HG03378 (cell line): Measurements from ENCODE around the gene N4BP2L2.

ENCODE experiments used
- ATAC-seq: cut with Tn5 transposase; IDR thresholded peaks from one replicate; pipeline ENCODE4 v1.9.1; 2021; ENCODE audit warnings: mild to moderate bottlenecking, moderate library complexity; ENCODE audit not compliant: unreplicated experiment

N4BP2L2 gene

DNA sequence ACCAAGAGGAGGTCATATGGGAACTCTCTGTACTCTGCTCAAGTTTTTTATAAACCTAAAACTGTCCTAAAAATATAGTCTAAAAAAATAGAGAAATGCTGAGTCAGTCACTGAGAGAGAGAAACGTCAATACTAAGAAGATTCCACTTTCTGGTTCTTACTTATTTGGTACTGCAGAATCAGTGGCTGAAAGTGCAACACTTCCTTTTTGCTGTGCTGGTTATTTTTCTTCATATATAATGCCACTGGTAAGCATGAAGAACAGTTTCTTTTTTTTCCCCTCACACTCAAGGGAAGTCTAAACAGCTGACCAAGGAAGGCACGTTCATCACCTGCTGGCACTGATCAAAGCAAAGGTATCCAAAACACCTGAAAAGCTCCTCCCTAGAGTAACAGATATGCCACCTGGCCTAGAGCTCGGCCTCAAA lies 66.4 kb downstream of the N4BP2L2 start:
- ATAC-seq, result peak; percentile 76

DNA sequence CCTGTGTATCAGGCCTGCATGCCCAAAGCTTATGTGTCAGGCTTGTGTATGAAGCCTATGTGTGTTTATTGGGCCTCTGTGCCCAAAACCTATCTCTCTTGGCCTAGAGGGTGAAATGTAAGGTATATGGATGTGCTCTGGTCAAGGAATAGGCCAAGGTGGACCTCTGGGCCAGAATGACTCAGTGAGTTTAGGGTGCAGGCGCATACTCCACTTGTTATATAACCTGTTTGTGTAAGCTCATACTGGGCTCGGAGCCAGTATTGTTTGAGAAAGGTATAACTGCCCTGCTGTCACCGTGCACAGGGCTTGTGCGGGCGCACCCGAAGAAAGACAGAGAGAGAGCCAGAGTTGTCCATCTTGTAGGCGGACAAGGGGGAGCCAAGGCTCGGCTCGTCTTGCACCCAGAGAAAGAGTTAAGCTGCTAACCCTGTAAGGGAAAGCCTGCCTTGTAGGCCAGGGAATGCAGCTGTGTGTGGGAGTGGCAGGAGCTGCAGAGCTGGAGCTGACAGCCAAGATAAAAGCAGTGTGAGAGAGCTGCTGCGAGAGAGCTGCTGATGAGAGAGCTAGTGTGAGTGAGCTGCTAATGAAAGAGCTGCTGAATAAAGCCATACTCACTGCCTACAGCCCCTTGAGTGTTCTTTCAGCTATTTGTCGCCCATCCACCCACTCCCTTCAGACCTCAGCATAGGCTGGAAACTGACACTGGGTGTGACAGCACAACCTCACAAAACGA lies 67.2 kb downstream of the N4BP2L2 start:
- ATAC-seq, result no peak

DNA sequence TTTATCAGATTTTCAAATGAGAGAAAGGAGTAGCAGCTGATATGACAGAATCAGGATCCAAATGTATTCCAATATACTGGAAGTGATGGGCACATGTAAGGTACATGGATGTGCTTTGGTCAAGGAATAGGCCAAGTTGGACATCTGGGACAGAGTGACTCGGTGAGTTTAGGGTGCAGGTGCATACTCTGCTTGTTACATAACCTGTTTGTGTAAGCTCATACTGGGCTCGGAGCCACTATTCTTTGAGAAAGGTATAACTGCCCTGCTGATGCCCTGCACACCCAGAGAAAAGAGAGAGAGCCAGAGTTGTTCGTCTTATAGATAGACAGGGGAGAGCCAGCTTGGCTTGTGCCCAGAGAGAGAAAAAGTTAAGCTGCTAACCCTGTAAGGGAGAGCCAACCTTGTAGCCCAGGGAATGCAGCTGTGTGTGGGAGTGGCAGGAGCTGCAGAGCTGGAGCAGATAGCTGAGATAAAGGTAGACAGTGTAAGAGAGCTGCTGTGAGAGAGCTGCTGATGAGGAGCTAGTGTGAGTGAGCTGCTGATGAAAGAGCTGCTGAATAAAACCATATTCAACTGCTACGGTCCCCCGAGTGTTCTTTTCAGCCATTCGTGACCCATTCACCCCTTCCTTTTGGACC lies 70.0 kb downstream of the N4BP2L2 start:
- no peak for ATAC-seq

DNA sequence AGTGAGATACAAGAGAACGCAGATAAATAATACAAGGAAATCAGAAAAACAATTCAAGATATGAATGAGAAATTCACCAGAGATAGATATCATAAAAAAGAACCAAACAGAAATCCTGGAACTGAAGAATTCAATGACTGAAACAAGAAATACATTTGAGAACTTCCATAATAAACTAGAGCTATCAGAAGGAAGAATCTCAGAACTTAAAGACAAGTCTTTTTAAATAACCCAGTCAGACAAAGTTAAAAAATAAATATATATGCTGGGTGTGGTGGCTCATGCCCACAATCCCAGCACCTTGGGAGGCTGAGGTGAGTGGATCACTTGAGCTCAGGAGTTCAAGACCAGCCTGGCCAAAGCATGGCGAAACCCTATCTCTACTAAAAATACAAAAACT lies 82.0 kb downstream of the N4BP2L2 start:
- ATAC-seq, result no peak

DNA sequence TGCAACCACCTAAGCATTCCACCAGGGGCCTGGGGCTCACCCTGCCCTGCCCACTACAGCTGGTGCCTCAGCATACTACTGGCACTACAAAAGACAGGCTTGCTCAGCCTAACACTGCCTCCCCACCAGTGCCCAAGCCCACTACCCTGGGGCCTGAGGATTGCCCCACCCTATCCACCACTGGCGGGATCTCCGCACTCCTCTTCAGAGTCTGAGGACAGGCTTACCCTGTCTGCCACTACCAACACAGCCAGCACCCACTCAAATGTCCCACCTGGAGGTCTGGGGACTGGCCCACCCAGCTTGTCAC lies 83.0 kb downstream of the N4BP2L2 start:
- ATAC-seq, result no peak

DNA sequence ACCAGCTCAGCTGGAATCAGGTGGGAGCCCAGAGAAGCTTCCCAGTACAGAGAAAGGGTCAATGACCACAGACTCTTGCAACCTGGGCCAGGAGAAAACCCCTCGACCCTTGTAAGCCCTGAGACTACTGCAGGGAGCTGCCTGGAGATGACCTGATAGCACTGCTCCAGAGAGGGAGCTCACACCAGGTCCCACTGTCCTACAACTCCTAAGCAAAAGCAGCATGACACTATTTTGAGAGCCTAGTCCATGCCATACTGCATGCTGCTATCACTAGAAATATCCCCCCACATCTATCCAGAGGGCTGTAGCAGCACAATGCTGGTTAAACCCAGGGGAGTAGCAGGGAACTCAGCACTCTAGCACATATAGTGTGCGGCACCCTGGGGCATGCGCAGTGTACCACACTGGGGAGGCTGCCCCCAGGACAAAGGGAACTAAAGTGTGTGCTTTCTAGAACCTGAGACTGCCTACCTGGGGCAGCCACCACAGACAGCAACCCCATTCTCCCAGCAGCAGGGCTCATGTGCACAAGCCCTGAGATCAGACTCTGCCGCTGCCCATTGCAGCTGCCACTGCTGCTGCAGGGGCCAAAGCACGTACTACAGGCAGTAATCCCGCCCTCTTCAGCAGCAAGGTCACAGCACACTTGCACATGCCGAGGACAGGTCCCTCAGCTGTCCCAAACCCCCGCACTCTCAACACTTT lies 83.6 kb downstream of the N4BP2L2 start:
- ATAC-seq, result no peak

DNA sequence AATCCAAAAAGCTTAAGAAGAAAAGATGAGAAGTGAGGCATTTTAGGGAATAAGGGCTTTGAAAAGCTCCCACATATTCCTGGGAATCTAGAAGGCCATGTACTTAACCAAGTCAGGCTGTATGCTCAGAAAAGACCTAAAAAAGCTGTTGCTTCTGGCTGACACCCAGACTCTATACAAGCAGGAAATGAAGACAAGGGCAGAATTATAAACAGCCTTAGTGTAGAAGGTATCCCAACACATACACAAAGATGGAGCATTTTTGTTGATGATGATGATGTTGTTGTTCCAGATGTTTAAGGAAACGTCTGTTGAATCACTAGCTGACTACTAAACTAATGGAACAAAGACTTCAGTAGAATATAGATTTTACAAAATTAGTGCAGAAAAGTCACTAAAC lies 84.6 kb downstream of the N4BP2L2 start:
- ATAC-seq, result no peak

DNA sequence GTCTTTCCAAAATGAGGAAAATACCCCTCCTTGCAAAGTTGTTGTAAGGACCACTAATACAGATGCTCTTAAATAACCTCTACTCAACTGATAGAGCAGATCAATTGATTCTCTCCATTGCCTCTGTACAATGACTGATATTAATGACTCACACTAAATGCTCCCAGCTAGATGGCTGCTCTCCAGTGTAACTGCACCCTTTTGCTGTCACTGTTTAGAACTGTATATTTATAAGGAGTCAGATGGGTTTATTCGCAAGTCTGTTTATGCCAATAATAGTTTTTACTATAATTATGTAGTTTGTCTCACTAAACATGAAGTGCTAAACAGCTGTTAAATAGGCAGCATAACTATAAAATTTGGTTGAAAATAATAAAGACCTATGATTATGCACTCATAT lies 89.6 kb downstream of the N4BP2L2 start:
- ATAC-seq, result no peak

DNA sequence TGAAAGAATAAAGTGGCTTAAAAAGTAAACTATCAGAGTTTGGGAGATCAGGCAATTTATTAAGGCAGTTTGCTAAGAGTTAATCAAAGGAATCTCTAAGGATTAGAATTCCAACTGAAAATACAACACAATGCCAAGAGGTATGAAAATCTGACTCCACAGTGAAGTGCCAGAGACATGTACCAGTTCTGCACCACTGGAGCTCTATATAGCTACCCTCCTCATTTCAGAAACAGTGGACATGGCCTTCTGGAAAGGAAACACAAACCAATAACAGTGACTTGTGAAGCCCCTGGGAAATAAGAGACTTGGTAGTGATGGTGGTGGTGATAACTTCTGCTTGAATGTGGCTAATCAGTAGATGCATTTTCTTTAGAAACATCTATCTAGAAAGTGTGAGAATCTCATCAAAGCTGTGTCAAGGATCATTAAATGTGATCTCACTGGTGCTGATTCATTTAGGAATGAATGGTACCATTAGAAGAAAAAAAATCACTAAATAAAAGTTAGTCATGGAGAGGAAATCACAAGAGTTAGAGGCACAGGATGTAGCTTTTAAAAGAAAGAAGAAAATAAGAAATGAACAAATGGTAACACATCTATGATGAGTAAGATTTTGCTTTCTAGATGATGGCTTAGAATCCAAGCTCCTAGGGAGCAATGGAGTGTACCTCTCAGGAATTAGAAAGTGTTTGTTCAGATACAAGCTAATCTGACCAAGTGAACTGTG lies 90.5 kb downstream of the N4BP2L2 start:
- ATAC-seq, result no peak

DNA sequence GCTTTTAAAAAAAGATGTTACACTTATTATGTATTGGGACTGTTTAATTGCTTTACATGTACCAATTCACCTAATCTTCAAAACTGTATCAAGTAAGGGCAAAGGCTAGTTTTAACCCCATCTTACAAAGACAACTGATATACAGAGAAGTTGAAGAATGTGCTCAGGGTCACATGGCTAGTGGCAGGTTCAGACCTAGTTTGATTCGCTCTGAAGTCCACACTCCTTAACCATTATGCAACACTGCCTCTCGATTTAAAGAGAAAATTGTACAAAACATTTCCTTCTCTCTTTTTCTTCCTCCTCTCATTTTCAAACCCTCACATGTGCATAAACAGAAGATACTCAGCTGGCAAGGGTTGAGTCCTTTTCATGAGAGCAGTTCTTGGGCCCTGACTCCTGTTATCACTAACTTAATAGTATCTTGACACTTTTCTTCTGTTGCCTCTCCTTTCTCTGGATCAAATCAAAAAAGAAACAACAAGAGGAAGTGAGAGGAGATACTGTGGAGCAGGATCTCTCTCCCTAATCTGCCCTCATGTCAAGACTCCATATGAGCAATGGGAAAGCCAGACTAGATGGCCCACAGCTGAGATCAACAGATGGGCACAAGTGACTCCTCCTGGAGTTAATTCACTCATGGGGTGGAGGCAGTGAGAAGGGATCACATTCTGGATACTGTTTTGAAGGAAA lies 91.7 kb downstream of the N4BP2L2 start:
- ATAC-seq, result no peak

DNA sequence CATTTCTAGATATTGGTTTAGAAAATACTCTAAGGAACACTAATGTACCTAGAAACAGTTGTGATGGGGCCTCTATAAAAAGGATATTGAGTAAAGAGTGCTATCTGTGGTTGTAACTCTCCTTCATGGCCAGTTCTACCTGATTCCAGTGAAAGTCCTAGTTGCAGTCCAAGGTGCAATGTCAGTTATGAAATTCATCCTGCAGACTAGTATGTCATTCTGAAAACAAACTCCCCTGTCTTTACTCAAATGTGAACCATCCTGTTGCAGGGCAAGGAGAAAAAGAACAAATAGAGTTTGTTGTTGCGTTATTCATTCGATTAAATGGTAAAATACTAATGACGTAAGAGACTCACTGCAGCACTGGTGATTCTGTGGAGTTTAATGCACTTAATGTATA lies 92.4 kb downstream of the N4BP2L2 start:
- ATAC-seq, result no peak

DNA sequence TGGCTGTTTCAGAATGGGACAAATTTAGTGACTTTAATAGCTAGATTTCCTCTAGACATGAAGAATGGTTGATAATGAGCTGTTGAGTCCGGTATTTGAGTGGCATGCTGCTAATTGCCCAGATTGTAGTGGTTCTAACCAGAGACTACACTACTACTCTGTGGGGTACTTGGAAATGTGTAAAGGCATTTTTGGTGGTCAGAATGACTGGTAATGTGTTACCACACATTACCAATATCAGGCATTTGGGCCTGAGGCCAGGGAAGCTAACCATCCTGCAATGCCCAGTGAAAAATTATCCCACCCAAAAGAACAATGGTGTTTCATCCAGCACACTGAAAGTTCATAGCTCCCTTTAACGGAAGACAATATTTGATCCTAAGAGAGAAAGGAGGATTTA lies 93.1 kb downstream of the N4BP2L2 start:
- ATAC-seq, result no peak

DNA sequence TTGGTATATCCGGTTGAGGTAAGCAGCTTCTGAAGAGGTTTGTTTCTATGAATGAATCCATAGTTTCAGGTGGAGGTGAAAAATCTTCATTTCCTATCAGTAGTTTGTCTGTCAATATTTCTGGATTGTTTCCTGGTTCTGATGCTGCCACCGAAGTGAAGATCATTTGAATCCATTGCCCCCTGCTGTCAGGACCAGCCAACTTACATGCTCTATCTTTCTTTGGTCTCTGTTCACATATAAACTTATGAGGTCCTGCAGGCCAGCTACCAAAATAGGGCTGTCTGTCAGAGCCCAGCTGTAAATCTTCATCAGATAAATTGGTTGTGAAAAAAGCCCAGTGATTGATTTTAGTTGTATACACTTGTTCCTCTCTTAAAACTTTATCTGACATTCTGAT lies 95.5 kb downstream of the N4BP2L2 start:
- peak; percentile 76 for ATAC-seq

DNA sequence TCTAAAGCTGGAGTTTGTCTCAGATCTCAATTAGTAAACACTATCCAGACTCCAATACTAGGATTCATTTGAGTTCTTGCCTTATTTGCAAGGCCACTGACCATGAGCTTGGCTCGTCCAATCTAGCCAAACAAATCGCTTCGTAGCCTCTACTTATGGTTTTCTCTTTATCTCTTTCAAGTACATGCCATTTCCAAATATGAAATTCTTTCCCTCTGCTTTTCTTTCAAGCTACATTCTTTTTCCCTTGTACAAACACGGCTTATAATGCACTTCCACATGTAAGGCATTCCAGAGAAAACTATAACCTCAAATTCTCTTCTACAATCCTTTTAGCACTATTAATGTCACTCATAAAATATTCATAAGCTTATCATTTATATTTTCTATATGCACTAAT lies 99.7 kb downstream of the N4BP2L2 start:
- ATAC-seq, result no peak

DNA sequence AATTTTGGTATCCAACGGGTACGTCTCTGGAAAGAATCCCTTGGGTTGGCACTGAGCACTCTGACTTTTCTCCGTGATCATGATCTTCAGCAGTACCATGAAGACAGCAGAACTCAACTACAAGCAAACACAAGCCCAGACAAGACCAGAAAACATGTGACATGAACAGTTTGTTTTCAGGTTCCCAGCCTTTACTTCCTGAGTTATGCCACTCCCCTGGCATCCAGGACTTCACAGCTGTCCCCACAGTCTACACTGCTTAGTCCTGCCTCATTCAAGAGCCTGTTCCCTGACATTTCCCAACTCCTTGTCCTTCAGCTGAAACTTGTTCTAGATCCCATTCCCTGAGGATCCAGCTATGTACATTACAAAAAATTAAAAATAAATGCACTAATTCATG lies 105.7 kb downstream of the N4BP2L2 start:
- ATAC-seq, result no peak

DNA sequence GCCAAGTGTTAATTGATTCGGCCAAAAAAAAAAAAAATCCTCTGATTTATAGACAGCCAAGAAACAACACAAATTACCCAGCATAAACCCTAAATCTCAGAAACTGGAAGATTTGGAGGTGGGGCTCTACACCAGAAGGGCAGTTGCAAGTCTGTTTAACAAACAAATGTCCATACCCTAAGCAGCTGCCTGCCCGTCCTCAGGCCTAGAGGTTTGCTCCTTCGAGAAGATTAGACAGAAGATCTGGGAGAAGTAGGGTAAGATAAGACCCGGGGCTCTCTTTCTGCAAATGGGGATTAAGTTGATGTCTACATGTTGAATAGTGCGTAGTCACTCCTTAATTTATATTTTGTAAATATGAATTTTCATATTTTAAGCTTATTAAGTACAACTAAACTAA lies 107.2 kb downstream of the N4BP2L2 start:
- no peak for ATAC-seq

DNA sequence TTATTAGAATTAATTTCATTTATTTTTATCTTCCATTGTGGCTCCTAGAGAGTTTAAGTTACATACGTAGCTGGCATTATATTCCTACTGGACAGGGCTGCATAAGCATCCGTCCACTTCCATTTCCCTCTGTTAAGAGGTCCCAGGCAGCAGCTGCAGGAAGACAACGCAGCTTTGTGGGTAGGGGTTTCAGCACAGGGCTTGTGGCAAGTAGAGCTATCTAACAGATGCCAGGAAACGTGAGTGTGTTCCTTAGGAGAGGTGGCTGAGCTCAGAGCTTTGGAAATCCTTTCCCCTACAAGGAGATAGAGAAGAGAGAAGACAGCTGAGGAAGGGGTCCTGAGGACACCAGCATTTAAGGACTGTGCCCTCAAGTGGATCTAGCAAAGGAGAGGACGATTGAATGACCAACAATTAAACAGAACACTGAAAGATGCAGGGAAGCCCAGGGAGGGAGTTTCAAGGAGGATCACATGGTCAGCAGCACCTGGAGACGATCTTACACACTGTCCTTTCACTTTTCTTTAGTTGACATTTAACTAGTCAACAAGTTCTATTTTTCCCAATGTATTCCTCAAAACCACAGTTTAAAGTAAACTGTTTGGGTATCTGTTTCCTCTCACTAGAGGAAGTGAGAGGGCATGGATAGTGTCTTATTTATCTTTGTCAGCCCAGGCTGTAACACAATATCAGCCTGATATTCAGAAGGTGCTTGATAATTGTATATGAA lies 108.4 kb downstream of the N4BP2L2 start:
- ATAC-seq, result no peak

DNA sequence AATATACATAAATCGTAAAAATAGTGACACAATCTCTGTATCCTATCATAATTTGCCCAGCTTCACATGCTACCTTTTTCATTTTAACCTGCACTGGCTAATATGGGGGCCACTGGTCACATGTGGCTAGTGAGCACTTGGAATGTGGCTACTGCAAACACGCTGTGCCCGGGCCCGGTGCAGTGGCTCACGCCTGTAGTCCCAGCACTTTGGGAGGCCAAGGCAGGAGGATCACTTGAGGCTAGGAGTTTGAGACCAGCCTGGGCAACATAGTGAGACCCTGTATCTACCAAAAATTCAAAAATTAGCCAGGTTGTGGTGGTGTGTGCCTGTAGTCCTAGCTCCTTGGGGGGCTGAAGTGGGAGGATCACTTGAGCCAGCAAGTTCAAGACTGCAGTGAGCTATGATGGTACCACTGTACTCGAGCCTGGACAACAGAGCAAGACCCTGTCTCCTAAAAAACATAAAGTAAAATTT lies 109.1 kb downstream of the N4BP2L2 start:
- no peak for ATAC-seq

DNA sequence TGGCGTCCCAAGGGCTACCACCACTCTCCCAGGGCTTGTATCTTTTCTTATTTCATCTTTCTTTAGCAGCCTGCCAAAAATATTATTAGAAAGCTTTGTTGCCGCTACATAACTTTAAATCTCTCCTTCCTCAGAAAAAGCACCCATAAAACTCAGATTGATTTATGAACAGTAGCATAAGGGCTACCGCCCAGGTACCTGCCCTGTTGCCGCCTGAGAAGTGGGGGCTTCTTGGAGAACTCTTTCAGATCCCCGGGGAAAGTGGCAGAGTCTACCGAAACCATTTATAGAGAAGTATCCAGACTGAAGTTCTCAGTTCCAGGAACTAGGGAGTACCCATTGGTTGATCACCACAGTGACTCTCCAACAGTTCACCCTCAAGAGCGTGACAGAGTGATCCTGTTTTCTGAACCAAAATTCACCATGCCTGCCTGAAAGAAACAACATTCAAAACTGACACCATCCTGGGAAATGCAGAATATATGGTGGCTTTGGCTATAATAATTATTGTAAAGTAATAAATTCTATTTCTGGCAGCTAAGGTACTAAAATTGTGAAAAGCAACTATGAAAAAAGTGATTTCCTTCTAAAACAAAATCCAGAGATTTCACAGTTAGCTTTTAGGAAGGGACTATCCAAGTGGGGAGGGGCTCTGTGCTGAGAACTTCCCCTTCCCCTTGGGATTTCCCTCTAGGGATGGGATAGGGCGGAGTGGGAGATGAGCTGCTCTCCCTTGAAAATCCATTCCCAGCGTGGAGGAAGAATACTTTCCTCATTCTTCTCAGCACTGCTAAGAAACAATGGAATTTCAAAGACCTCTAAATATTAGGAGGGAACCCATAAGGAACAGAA lies 109.8 kb downstream of the N4BP2L2 start:
- ATAC-seq, result no peak
